Ascending aorta (tissue), 2 donors: ENCODE measurements around the gene KDM2B. TPM values are rescaled to one million over a fixed set of nuclear protein-coding genes. Genes with fewer than 3 reads are reported as not detected.

ENCODE experiments used
- DNase-seq, 2 donors: peaks; one replicate each; pipeline ENCODE4 v3.0.0-alpha.2; 2019; ENCODE audit warnings: low spot score in 2 of 2
- H3K27ac ChIP-seq, 2 donors: fragments of 200-600 bp; sonication (generic); one replicate each; pipeline ENCODE4 v1.5.1; 2016 to 2017; ENCODE audit warnings: mild to moderate bottlenecking in 1 of 2
- H3K27me3 ChIP-seq: fragments of 200-600 bp; sonication (generic); one replicate; pipeline ENCODE4 v1.5.1; 2017
- H3K36me3 ChIP-seq, 2 donors: fragments of 200-600 bp; sonication (generic); one replicate each; pipeline ENCODE4 v1.5.1; 2016
- H3K4me1 ChIP-seq, 2 donors: fragments of 200-600 bp; sonication (generic); one replicate each; pipeline ENCODE4 v1.5.1; 2016 to 2017; ENCODE audit warnings: mild to moderate bottlenecking in 1 of 2
- H3K4me3 ChIP-seq, 2 donors: fragments of 200-600 bp; sonication (generic); one replicate each; pipeline ENCODE4 v1.5.1; 2016 to 2017; ENCODE audit warnings: mild to moderate bottlenecking in 1 of 2
- H3K9me3 ChIP-seq, 2 donors: fragments of 200-600 bp; sonication (generic); one replicate each; pipeline ENCODE4 v1.5.1; 2016
- CTCF ChIP-seq, 3 experiments: fragments of 200-600 bp in 2 of 3; fragments of 450-650 bp in 1 of 3; sonication (generic) in 2 of 3; IDR thresholded peaks; one replicate each; pipeline ENCODE4 v1.5.1; 2016 to 2019; ENCODE audit warnings: antibody characterized with exemption in 3 of 3, mild to moderate bottlenecking in 1 of 3, moderate library complexity in 1 of 3
- intact Hi-C: fragments of 100-400 bp; cut with DNase I; formaldehyde crosslinking; loops from one replicate; pipeline ENCODE4 v1.15.1; 2023
- total RNA-seq: library from RNA; depleted of rRNA; stranded (reverse); fragments of >200 nt; gene quantifications from one replicate; pipeline ENCODE4 v1.1.0, GENCODE V29; 2016

The KDM2B gene
- total RNA-seq, 1 donor from 2014 or later: 17.3 TPM

- H3K4me1 ChIP-seq: peaks cover 0 to 5% of the 10 kb centered on the region in 2 donors
- no peaks in the 10 kb centered on the region for H3K27me3 ChIP-seq
- intact Hi-C loops: no loop called here
- H3K36me3 ChIP-seq: no peaks in the 10 kb centered on the region
- DNase-seq: no peak
- peak overlapping the region in 1 of 2 donors; percentile 35 for H3K4me3 ChIP-seq
- no peaks in the 10 kb centered on the region for H3K9me3 ChIP-seq
- TF ChIP-seq CTCF (IDR thresholded peaks at IDR 0.05): no peak
- peak overlapping the region; percentile 50 to 66 for H3K27ac ChIP-seq
Observed at GRCh38 chr12:121452340-121452984, 128.4 kb downstream of the KDM2B start.

- H3K4me1 ChIP-seq: peaks cover 0 to 5% of the 10 kb centered on the region in 2 donors
- peak overlapping the region in 1 of 2 donors; percentile 66 for H3K27ac ChIP-seq
- intact Hi-C loops: no loop called here
- peak overlapping the region in 1 of 2 donors; percentile 35 for H3K4me3 ChIP-seq
- no peaks in the 10 kb centered on the region for H3K27me3 ChIP-seq
- no peak for DNase-seq
- H3K36me3 ChIP-seq: no peaks in the 10 kb centered on the region
- no peak for TF ChIP-seq CTCF (IDR thresholded peaks at IDR 0.05)
- H3K9me3 ChIP-seq: no peaks in the 10 kb centered on the region
Observed at GRCh38 chr12:121451961-121452339, 128.9 kb downstream of the KDM2B start.

GRCh38 chr12:121448771-121449315 lies 132.0 kb downstream of the KDM2B start:
- H3K9me3 ChIP-seq: no peaks in the 10 kb centered on the region
- TF ChIP-seq CTCF (IDR thresholded peaks at IDR 0.05): no peak
- no peak for DNase-seq
- peaks cover 0 to 5% of the 10 kb centered on the region in 2 donors for H3K4me1 ChIP-seq
- intact Hi-C loops: no loop called here
- no peak overlapping the region for H3K27ac ChIP-seq
- peaks cover 5% of the 10 kb centered on the region in 2 donors for H3K36me3 ChIP-seq
- H3K27me3 ChIP-seq: no peaks in the 10 kb centered on the region
- H3K4me3 ChIP-seq: no peak overlapping the region

GRCh38 chr12:121446750-121447149 lies 134.1 kb downstream of the KDM2B start:
- intact Hi-C loops: no loop called here
- no peak for DNase-seq

GRCh38 chr12:121444842-121445202 lies 136.0 kb downstream of the KDM2B start:
- Histone ChIP-seq H3K27ac (no peak overlapping the region), H3K36me3 (peaks cover 30 to 32% of the 10 kb centered on the region in 2 donors), H3K4me3 (no peak overlapping the region), H3K27me3 (no peaks in the 10 kb centered on the region), H3K4me1 (peaks cover 0 to 5% of the 10 kb centered on the region in 2 donors), H3K9me3 (no peaks in the 10 kb centered on the region)
- intact Hi-C loops: no loop called here
- no peak for TF ChIP-seq CTCF (IDR thresholded peaks at IDR 0.05)
- DNase-seq: no peak

More at GRCh38 chr12:121446750-121447149, 134.1 kb downstream of the KDM2B start:
- Histone ChIP-seq H3K27me3 (no peaks in the 10 kb centered on the region), H3K4me1 (peaks cover 0 to 5% of the 10 kb centered on the region in 2 donors), H3K36me3 (peaks cover 14 to 17% of the 10 kb centered on the region in 2 donors), H3K9me3 (no peaks in the 10 kb centered on the region), H3K27ac (no peak overlapping the region), H3K4me3 (no peak overlapping the region)
- TF ChIP-seq CTCF (IDR thresholded peaks at IDR 0.05): no peak
